ENCODE measurements around the gene SLC17A3.

SLC17A3 gene

DNA sequence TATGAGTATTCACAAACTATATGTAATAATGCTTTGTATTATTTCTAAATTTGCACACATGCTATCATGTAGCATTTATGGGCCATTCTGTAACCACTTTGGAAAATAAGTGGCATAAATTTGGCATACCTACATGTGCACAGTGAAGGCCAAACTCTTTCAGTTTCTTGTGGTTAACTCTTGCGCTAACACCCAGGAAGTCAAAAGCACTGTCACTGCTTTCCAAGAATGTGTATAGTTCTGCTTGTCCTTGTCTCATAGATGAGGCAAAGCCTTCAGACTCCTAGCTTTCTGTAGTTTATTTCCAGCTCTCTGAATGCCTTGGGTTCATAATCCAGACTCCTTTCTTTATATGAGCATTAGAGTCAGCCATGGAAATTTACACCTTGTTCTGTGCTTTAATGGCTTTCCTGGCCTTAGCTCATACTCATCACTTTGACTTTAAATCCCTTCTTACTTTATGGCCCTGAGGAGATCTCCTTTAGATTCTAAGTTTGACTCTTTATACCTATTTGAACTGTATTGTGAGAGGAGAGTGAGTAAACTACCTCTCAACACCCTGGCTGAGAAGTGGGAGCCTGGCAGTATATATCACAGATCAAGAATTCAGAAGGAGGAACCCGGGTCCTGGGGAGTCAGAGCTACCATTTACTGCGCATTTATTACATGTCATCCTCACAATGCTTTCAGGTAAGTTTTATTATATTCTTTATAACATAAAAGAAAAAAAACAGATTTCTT is 949 bp upstream of the SLC17A3 start:
- no peak overlapping the region for H3K4me3 ChIP-seq (ENCODE audit: low read depth, low read length)
- no peak for DNase-seq (ENCODE audit: low read depth, low spot score)
- TF ChIP-seq, protein P1, sequence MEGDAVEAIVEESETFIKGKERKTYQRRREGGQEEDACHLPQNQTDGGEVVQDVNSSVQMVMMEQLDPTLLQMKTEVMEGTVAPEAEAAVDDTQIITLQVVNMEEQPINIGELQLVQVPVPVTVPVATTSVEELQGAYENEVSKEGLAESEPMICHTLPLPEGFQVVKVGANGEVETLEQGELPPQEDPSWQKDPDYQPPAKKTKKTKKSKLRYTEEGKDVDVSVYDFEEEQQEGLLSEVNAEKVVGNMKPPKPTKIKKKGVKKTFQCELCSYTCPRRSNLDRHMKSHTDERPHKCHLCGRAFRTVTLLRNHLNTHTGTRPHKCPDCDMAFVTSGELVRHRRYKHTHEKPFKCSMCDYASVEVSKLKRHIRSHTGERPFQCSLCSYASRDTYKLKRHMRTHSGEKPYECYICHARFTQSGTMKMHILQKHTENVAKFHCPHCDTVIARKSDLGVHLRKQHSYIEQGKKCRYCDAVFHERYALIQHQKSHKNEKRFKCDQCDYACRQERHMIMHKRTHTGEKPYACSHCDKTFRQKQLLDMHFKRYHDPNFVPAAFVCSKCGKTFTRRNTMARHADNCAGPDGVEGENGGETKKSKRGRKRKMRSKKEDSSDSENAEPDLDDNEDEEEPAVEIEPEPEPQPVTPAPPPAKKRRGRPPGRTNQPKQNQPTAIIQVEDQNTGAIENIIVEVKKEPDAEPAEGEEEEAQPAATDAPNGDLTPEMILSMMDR (IDR thresholded peaks at IDR 0.05; ENCODE audit: low read depth, low read length), result no peak
- in situ Hi-C loops (cut with HindIII; ENCODE audit: low sequenced_read_pairs), result no loop called here

DNA sequence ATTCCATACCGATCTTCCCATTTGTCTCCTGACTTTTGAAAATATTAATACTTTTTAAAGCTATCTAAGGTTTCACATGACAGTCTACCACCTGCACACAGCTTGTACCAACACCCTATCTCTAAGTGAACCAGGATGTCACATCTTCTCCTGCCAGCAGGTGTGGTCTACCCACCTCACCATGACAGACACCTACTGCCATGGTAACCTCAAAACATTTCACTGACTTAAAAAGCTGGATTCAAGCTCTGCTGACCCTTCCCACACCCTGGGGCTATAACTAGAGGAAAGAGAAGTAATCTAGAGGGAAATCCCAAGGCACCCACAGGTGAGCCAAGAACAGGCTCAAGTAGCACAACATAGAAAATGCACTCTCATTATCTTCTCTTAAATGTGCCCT is 1.2 kb downstream of the SLC17A3 start:
- no peak overlapping the region for H3K4me3 ChIP-seq (ENCODE audit: low read depth, low read length)
- no peak for DNase-seq (ENCODE audit: low read depth, low spot score)
- TF ChIP-seq, protein P1 (IDR thresholded peaks at IDR 0.05; ENCODE audit: low read depth, low read length), result no peak
- in situ Hi-C loops (cut with HindIII; ENCODE audit: low sequenced_read_pairs), result no loop called here

- in situ Hi-C loops (cut with HindIII; ENCODE audit: low sequenced_read_pairs), result no loop called here
- H3K4me3 ChIP-seq (ENCODE audit: low read depth, low read length), result no peak overlapping the region
- TF ChIP-seq, protein P1 (IDR thresholded peaks at IDR 0.05; ENCODE audit: low read depth, low read length), result no peak
- DNase-seq (ENCODE audit: low read depth, low spot score), result no peak
These were observed 4.2 kb downstream of the SLC17A3 start for GRCh38 chr6:25869840-25870239.

GRCh38 chr6:25868436-25869183 is 5.4 kb downstream of the SLC17A3 start:
- DNase-seq (ENCODE audit: low read depth, low spot score), result no peak
- TF ChIP-seq, protein P1 (IDR thresholded peaks at IDR 0.05; ENCODE audit: low read depth, low read length), result no peak
- no peak overlapping the region for H3K4me3 ChIP-seq (ENCODE audit: low read depth, low read length)
- in situ Hi-C loops (cut with HindIII; ENCODE audit: low sequenced_read_pairs), result no loop called here

- TF ChIP-seq, protein P1 (IDR thresholded peaks at IDR 0.05; ENCODE audit: low read depth, low read length), result no peak
- in situ Hi-C loops (cut with HindIII; ENCODE audit: low sequenced_read_pairs), result no loop called here
- no peak for DNase-seq (ENCODE audit: low read depth, low spot score)
- no peak overlapping the region for H3K4me3 ChIP-seq (ENCODE audit: low read depth, low read length)
These were observed 8.0 kb downstream of the SLC17A3 start for GRCh38 chr6:25866011-25866410.

GRCh38 chr6:25863360-25863759 is 10.7 kb downstream of the SLC17A3 start:
- in situ Hi-C loops (cut with HindIII; ENCODE audit: low sequenced_read_pairs), result no loop called here
- no peak for DNase-seq (ENCODE audit: low read depth, low spot score)
- TF ChIP-seq, protein P1 (IDR thresholded peaks at IDR 0.05; ENCODE audit: low read depth, low read length), result no peak
- no peak overlapping the region for H3K4me3 ChIP-seq (ENCODE audit: low read depth, low read length)
